ENCODE measurements around the gene GATC.
"Not testable (repeated sequence)": the region's sequence is repeated elsewhere in the genome, so short reads cannot be mapped to it uniquely, and the experiment has no call there.

The GATC gene

GRCh38 chr12:120428597-120429229 lies 17.5 kb upstream of the GATC start:
- H3K9me3 ChIP-seq (replicated peaks in 1 of 11): no peaks in the 10 kb centered on the region
- H3K36me3 ChIP-seq: no peaks in the 10 kb centered on the region
- H3K4me2 ChIP-seq: no peak overlapping the region
- H4K20me1 ChIP-seq: no peaks in the 10 kb centered on the region
- peaks cover 0 to 8% (median 0%) of the 10 kb centered on the region in 10 experiments; a peak in 3 of 20 replicates for H3K4me1 ChIP-seq
- H3K27me3 ChIP-seq: no peaks in the 10 kb centered on the region
- TF ChIP-seq Cebpa-rat (IDR thresholded peaks at IDR 0.05): no peak
- H3K9ac ChIP-seq: no peak overlapping the region
- H3K4me3 ChIP-seq: no peak overlapping the region
- no peak overlapping the region for H3K27ac ChIP-seq

- Histone ChIP-seq H3K4me2 (no peak overlapping the region), H4K20me1 (no peaks in the 10 kb centered on the region), H3K9ac (no peak overlapping the region), H3K27me3 (no peaks in the 10 kb centered on the region), H3K36me3 (no peaks in the 10 kb centered on the region), H3K9me3 (replicated peaks in 1 of 11) (no peaks in the 10 kb centered on the region), H3K27ac (no peak overlapping the region), H3K4me3 (no peak overlapping the region), H3K4me1 (peaks cover 0 to 8% (median 0%) of the 10 kb centered on the region in 10 experiments; a peak in 3 of 20 replicates)
- no peak for TF ChIP-seq Cebpa-rat (IDR thresholded peaks at IDR 0.05)
Observed at GRCh38 chr12:120429368-120429767, 16.9 kb upstream of the GATC start.

GRCh38 chr12:120432772-120433525 lies 13.3 kb upstream of the GATC start:
- peaks cover 0 to 12% (median 5%) of the 10 kb centered on the region in 10 experiments; a peak in 6 of 20 replicates for H3K4me1 ChIP-seq
- H4K20me1 ChIP-seq: no peaks in the 10 kb centered on the region
- no peaks in the 10 kb centered on the region for H3K36me3 ChIP-seq
- no peaks in the 10 kb centered on the region for H3K9me3 ChIP-seq (replicated peaks in 1 of 11)
- no peak overlapping the region for H3K27ac ChIP-seq
- no peak overlapping the region for H3K4me3 ChIP-seq
- no peak for TF ChIP-seq Cebpa-rat (IDR thresholded peaks at IDR 0.05)
- no peaks in the 10 kb centered on the region for H3K27me3 ChIP-seq
- H3K9ac ChIP-seq: no peak overlapping the region
- H3K4me2 ChIP-seq: 0 out of 22 replicates have a peak overlapping the region, but pooled peaks of 2 of the 11 experiments have one; percentile 1 to 2

- peaks cover 24 to 37% (median 29%) of the 10 kb centered on the region in 11 experiments for H3K36me3 ChIP-seq
- peak within 1 kb of the TSS; percentile 80 to 99 (median 92) for H3K4me2 ChIP-seq
- H3K9me3 ChIP-seq (replicated peaks in 1 of 11): no peaks in the 10 kb centered on the region
- H3K9ac ChIP-seq: peak within 1 kb of the TSS; percentile 81 to 92 (median 89)
- no peaks in the 10 kb centered on the region for H3K27me3 ChIP-seq
- peaks cover 15 to 26% (median 21%) of the 10 kb centered on the region in 10 experiments for H3K4me1 ChIP-seq
- peak within 1 kb of the TSS; percentile 74 to 90 (median 86) for H3K27ac ChIP-seq
- no peak for TF ChIP-seq Cebpa-rat (IDR thresholded peaks at IDR 0.05)
- peak within 1 kb of the TSS; percentile 67 to 91 (median 84) for H3K4me3 ChIP-seq
- peaks cover 14 to 44% (median 38%) of the 10 kb centered on the region in 11 experiments; a peak in 19 of 22 replicates for H4K20me1 ChIP-seq
Observed at GRCh38 chr12:120437735-120438494, 8.3 kb upstream of the GATC start, which contains the start of gene COX6A1. Gene COX6A1 (plus strand): TSS chr12:120438113. CDS start chr12:120438127, 14 bp downstream.

- Histone ChIP-seq H3K36me3 (peaks cover 31 to 44% (median 36%) of the 10 kb centered on the region in 11 experiments), H3K4me2 (peak overlapping the region; percentile 78 to 99 (median 92)), H3K27me3 (no peaks in the 10 kb centered on the region)
Observed at GRCh38 chr12:120438495-120439198, 7.6 kb upstream of the GATC start.

GRCh38 chr12:120439646-120440247 lies 6.5 kb upstream of the GATC start:
- Histone ChIP-seq H3K9ac (peak overlapping the region; percentile 81 to 92 (median 89); a peak in 17 of 22 replicates), H3K36me3 (peaks cover 42 to 55% (median 47%) of the 10 kb centered on the region in 11 experiments), H3K9me3 (replicated peaks in 1 of 11) (no peaks in the 10 kb centered on the region), H3K4me1 (peaks cover 22 to 44% (median 33%) of the 10 kb centered on the region in 10 experiments), H4K20me1 (peaks cover 17 to 62% (median 55%) of the 10 kb centered on the region in 11 experiments; a peak in 20 of 22 replicates), H3K4me3 (peak overlapping the region; percentile 67 to 91 (median 84); a peak in 19 of 20 replicates), H3K27ac (peak overlapping the region in 5 of 11 experiments; percentile 15 to 89 (median 86); a peak in 4 of 22 replicates), H3K27me3 (no peaks in the 10 kb centered on the region), H3K4me2 (peak overlapping the region; percentile 78 to 99 (median 92))
- peak in 3 of 11 experiments; percentile 5 to 26 (median 17); a peak in 1 of 22 replicates for TF ChIP-seq Cebpa-rat (IDR thresholded peaks at IDR 0.05)

More at GRCh38 chr12:120438495-120439198, 7.6 kb upstream of the GATC start:
- peak overlapping the region; percentile 74 to 90 (median 86) for H3K27ac ChIP-seq
- H4K20me1 ChIP-seq: peaks cover 14 to 51% (median 45%) of the 10 kb centered on the region in 11 experiments; a peak in 20 of 22 replicates
- peak overlapping the region; percentile 67 to 91 (median 84) for H3K4me3 ChIP-seq
- no peak for TF ChIP-seq Cebpa-rat (IDR thresholded peaks at IDR 0.05)
- peak overlapping the region; percentile 81 to 92 (median 89) for H3K9ac ChIP-seq
- H3K4me1 ChIP-seq: peaks cover 15 to 33% (median 23%) of the 10 kb centered on the region in 10 experiments
- H3K9me3 ChIP-seq (replicated peaks in 1 of 11): no peaks in the 10 kb centered on the region

GRCh38 chr12:120444676-120445075 lies 1.6 kb upstream of the GATC start:
- Histone ChIP-seq H3K9ac (peak overlapping the region in 10 of 11 experiments; percentile 87 to 92 (median 90); a peak in 19 of 22 replicates), H4K20me1 (peaks cover 11 to 84% (median 68%) of the 10 kb centered on the region in 11 experiments; a peak in 21 of 22 replicates), H3K27ac (peak overlapping the region in 7 of 11 experiments; percentile 27 to 89 (median 85); a peak in 6 of 22 replicates), H3K36me3 (peaks cover 53 to 75% (median 67%) of the 10 kb centered on the region in 11 experiments), H3K9me3 (replicated peaks in 1 of 11) (no peaks in the 10 kb centered on the region), H3K4me2 (peak overlapping the region; percentile 72 to 99 (median 91)), H3K4me1 (peaks cover 33 to 54% (median 44%) of the 10 kb centered on the region in 10 experiments), H3K4me3 (peak overlapping the region in 9 of 10 experiments; percentile 78 to 99 (median 95); a peak in 17 of 20 replicates), H3K27me3 (no peaks in the 10 kb centered on the region)
- TF ChIP-seq Cebpa-rat (IDR thresholded peaks at IDR 0.05): no peak

GRCh38 chr12:120446844-120447178 lies 567 bp downstream of the GATC start:
- Histone ChIP-seq H4K20me1 (peaks cover 3 to 84% (median 65%) of the 10 kb centered on the region in 11 experiments; a peak in 20 of 22 replicates), H3K27ac (peak overlapping the region; percentile 72 to 89 (median 86); a peak in 21 of 22 replicates), H3K4me3 (peak overlapping the region; percentile 78 to 99 (median 96)), H3K4me2 (peak overlapping the region; percentile 82 to 99 (median 95)), H3K9ac (peak overlapping the region; percentile 87 to 92 (median 90)), H3K36me3 (peaks cover 50 to 76% (median 66%) of the 10 kb centered on the region in 11 experiments), H3K4me1 (peaks cover 27 to 45% (median 36%) of the 10 kb centered on the region in 10 experiments)
- H3K9me3 ChIP-seq (replicated peaks in 1 of 11); H3K27me3 ChIP-seq: not testable (repeated sequence)

Data from BLaER1 treated with 17β-estradiol and CSF1 and Interleukin-3, amounts not matched to agents 10 nM and 100 nM (cell line).